ENCODE results near the gene STX8. TPM values are rescaled to one million over a fixed set of nuclear protein-coding genes. Genes with fewer than 3 reads are reported as not detected.

The STX8 gene
- total and polyA plus RNA-seq, 4 donors, result 14.7 to 39.5 (median 28.7) TPM

DNA sequence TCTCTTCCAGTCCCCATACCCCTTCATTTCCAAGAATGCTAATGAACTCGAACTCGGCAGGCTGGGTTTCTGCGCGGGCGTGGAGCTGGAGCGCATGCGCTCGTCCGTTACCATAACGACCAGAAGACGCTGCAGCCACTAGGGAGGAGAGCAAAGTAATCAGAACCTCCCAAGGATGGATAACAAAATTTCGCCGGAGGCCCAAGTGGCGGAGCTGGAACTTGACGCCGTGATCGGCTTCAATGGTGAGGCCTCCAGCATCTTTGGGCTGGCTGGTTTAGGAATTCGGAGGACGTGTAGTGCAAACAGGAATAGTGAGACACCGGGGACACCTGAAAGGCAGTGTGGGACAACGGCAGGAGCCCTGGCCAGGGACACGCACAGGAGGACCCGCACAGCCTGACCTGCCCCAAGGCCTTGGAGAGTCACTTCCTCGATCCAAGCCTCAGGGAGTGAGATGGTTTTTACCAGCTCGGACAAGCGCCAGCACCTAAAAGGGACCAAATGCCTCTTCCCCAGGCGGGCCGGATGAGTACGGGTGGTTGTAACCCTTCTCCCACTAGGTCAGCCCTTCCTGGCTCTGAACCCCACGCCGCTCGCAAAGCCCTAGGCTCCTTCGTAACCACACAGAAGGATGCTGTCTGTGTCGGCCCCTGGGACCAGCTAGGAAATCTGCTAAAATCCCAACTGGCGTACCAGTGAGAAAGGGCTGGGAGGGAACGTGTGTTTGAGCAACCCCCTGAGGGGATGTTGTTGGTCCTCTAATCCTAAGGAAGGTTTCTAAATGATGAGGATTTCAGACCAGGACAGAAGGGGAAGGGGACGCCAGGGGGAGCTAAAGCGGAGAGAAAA lies 1.1 kb upstream of the STX8 start, which contains the start of gene CFAP52:
Gene CFAP52, plus strand, starts transcription at position 122 of the 852 bp plus-strand sequence. Its CDS starts 54 bp downstream, at position 176.
- Histone ChIP-seq H3K4me1 (ENCODE audit: control insufficient read depth in 4 of 4, insufficient read depth in 4 of 4, low read length in 3 of 4) (peaks cover 0 to 24% (median 20%) of the 10 kb centered on the region in 4 donors), H3K27ac (ENCODE audit: low read depth in 1 of 2, low read length in 2 of 2) (peak within 1 kb of the TSS; percentile 11 to 17), H3K9me3 (ENCODE audit: control insufficient read depth in 4 of 4, low read length in 3 of 4) (no peaks in the 10 kb centered on the region), H3K4me3 (ENCODE audit: low read depth in 1 of 3, low read length in 3 of 3) (peak within 1 kb of the TSS; percentile 81 to 93 (median 87)), H3K27me3 (ENCODE audit: control insufficient read depth in 4 of 4, insufficient read depth in 4 of 4, low read length in 3 of 4) (no peaks in the 10 kb centered on the region), H3K9ac (ENCODE audit: low read depth in 1 of 2, low read length in 2 of 2) (peak within 1 kb of the TSS; percentile 73 to 86), H3K36me3 (ENCODE audit: control insufficient read depth in 4 of 4, insufficient read depth in 3 of 4, low read depth in 1 of 4, low read length in 3 of 4) (no peaks in the 10 kb centered on the region)
- 6% methylated on average over 38 of the region's 38 CpGs for WGBS
- TF ChIP-seq JUND (IDR thresholded peaks at IDR 0.05) (no peak), RAD21 (IDR thresholded peaks at IDR 0.05) (peak; percentile 81 to 83), RXRA (IDR thresholded peaks at IDR 0.05) (no peak), HNF4G (IDR thresholded peaks at IDR 0.05) (no peak), ZBTB33 (IDR thresholded peaks at IDR 0.05) (no peak), NR2F2 (IDR thresholded peaks at IDR 0.05) (no peak), FOXA2 (IDR thresholded peaks at IDR 0.05) (no peak), HNF4A (conservative IDR thresholded peaks at IDR 0.05) (no peak), EGR1 (IDR thresholded peaks at IDR 0.05; ENCODE audit: low read depth in 2 of 2) (peak; percentile 67 to 75), YY1 (IDR thresholded peaks at IDR 0.05) (no peak), CTCF (IDR thresholded peaks at IDR 0.05; ENCODE audit: low read depth, low read length, missing input control) (peak; percentile 66)
- TF ChIP-seq, protein P1, sequence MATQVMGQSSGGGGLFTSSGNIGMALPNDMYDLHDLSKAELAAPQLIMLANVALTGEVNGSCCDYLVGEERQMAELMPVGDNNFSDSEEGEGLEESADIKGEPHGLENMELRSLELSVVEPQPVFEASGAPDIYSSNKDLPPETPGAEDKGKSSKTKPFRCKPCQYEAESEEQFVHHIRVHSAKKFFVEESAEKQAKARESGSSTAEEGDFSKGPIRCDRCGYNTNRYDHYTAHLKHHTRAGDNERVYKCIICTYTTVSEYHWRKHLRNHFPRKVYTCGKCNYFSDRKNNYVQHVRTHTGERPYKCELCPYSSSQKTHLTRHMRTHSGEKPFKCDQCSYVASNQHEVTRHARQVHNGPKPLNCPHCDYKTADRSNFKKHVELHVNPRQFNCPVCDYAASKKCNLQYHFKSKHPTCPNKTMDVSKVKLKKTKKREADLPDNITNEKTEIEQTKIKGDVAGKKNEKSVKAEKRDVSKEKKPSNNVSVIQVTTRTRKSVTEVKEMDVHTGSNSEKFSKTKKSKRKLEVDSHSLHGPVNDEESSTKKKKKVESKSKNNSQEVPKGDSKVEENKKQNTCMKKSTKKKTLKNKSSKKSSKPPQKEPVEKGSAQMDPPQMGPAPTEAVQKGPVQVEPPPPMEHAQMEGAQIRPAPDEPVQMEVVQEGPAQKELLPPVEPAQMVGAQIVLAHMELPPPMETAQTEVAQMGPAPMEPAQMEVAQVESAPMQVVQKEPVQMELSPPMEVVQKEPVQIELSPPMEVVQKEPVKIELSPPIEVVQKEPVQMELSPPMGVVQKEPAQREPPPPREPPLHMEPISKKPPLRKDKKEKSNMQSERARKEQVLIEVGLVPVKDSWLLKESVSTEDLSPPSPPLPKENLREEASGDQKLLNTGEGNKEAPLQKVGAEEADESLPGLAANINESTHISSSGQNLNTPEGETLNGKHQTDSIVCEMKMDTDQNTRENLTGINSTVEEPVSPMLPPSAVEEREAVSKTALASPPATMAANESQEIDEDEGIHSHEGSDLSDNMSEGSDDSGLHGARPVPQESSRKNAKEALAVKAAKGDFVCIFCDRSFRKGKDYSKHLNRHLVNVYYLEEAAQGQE (IDR thresholded peaks at IDR 0.05), result no peak
- TF ChIP-seq, protein P2, sequence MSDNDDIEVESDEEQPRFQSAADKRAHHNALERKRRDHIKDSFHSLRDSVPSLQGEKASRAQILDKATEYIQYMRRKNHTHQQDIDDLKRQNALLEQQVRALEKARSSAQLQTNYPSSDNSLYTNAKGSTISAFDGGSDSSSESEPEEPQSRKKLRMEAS (IDR thresholded peaks at IDR 0.05), result no peak
- DNase-seq (ENCODE audit: low spot score), result peak; percentile 78

- 86% methylated on average over 10 of the region's 10 CpGs for WGBS
- peaks cover 0 to 14% (median 10%) of the 10 kb centered on the region in 4 donors for H3K4me1 ChIP-seq (ENCODE audit: control insufficient read depth in 4 of 4, insufficient read depth in 4 of 4, low read length in 3 of 4)
- DNase-seq (ENCODE audit: low spot score), result no peak
- peaks cover 4 to 15% (median 5%) of the 10 kb centered on the region in 4 donors for H3K36me3 ChIP-seq (ENCODE audit: control insufficient read depth in 4 of 4, insufficient read depth in 3 of 4, low read depth in 1 of 4, low read length in 3 of 4)
- H3K9me3 ChIP-seq (ENCODE audit: control insufficient read depth in 4 of 4, low read length in 3 of 4), result no peaks in the 10 kb centered on the region
- no peak overlapping the region for H3K27ac ChIP-seq (ENCODE audit: low read depth in 1 of 2, low read length in 2 of 2)
- H3K27me3 ChIP-seq (ENCODE audit: control insufficient read depth in 4 of 4, insufficient read depth in 4 of 4, low read length in 3 of 4), result no peaks in the 10 kb centered on the region
- H3K4me3 ChIP-seq (ENCODE audit: low read depth in 1 of 3, low read length in 3 of 3), result no peak overlapping the region
- no peak overlapping the region for H3K9ac ChIP-seq (ENCODE audit: low read depth in 1 of 2, low read length in 2 of 2)
- TF ChIP-seq HNF4G (IDR thresholded peaks at IDR 0.05) (no peak), ZBTB33 (IDR thresholded peaks at IDR 0.05) (no peak), RXRA (IDR thresholded peaks at IDR 0.05) (no peak), FOXA1 (IDR thresholded peaks at IDR 0.05) (no peak), YY1 (IDR thresholded peaks at IDR 0.05) (no peak), GABPA (IDR thresholded peaks at IDR 0.05 in 1 of 2, conservative IDR thresholded peaks at IDR 0.05 in 1 of 2) (no peak), HNF4A (conservative IDR thresholded peaks at IDR 0.05) (no peak), FOXA2 (IDR thresholded peaks at IDR 0.05) (no peak), JUND (IDR thresholded peaks at IDR 0.05) (no peak), RAD21 (IDR thresholded peaks at IDR 0.05) (no peak), NR2F2 (IDR thresholded peaks at IDR 0.05) (no peak)
- TF ChIP-seq, protein P1 (IDR thresholded peaks at IDR 0.05), result no peak
- TF ChIP-seq, protein P2 (IDR thresholded peaks at IDR 0.05), result no peak
Observed at GRCh38 chr17:9571201-9571600, 4.4 kb downstream of the STX8 start.

Measured in liver (tissue), 9 donors.